Panc1 (cell line): ENCODE measurements around the gene GRAPL. TPM values are rescaled to one million over a fixed set of nuclear protein-coding genes. Genes with fewer than 3 reads are reported as not detected.
"Not testable (repeated sequence)": the region's sequence is repeated elsewhere in the genome, so short reads cannot be mapped to it uniquely, and the experiment has no call there.

Experiments used
- ATAC-seq: fragments of 200-7000 bp; cut with Tn5 transposase; 2 replicates; pipeline ENCODE4 v1.9.1; 2020; ENCODE audit warnings: mild to moderate bottlenecking, moderate library complexity
- BruUV-seq: library from RNA; stranded (reverse); fragments of 400-500 nt; replicated peaks from 2 replicates; lab custom pipeline; 2021; lab: Mats Ljungman, UMichigan
- CTCF ChIA-PET: fragments of 300-600 bp; sonication (Branson Sonifier 250); formaldehyde crosslinking; loops from one replicate; lab custom pipeline; 2022; ENCODE audit warnings: antibody characterized with exemption; lab: Charles Lee
- POLR2A ChIA-PET: fragments of 300-600 bp; sonication (Branson Sonifier 250); formaldehyde crosslinking; loops from one replicate; lab custom pipeline; 2022; ENCODE audit warnings: antibody characterized with exemption; lab: Charles Lee
- DNase-seq: peaks from one replicate; pipeline ENCODE4 v3.0.0-alpha.2; 2010; ENCODE audit warnings: low read depth, low spot score
- H3K27ac ChIP-seq: 2 replicates; pipeline ENCODE4 v1.5.1; 2011; ENCODE audit warnings: mild to moderate bottlenecking, low read length, inconsistent platforms
- H3K27me3 ChIP-seq: fragments of 200-500 bp; sonication (Bioruptor generic); 2 replicates; pipeline ENCODE4 v1.6.0; 2014; ENCODE audit warnings: low read length, inconsistent platforms; ENCODE audit not compliant: control insufficient read depth, insufficient read depth
- H3K36me3 ChIP-seq: fragments of 200-500 bp; sonication (Bioruptor generic); 2 replicates; pipeline ENCODE4 v1.5.1; 2014; ENCODE audit warnings: inconsistent platforms, mild to moderate bottlenecking, low read length, moderate library complexity; ENCODE audit not compliant: control insufficient read depth, insufficient read depth
- H3K4me1 ChIP-seq: 2 replicates; pipeline ENCODE4 v1.5.1; 2011; ENCODE audit warnings: inconsistent platforms, mild to moderate bottlenecking, low read length, moderate library complexity; ENCODE audit not compliant: control insufficient read depth, insufficient read depth
- H3K4me3 ChIP-seq, 2 experiments: 2 replicates each; pipeline ENCODE4 v1.5.1; 2011 to 2012; ENCODE audit warnings: low read depth in 2 of 2, low read length in 2 of 2, mild to moderate bottlenecking in 2 of 2, inconsistent platforms in 1 of 2, moderate library complexity in 1 of 2
- H3K9me3 ChIP-seq: fragments of 200-500 bp; sonication (Bioruptor generic); 2 replicates; pipeline ENCODE4 v1.5.1; 2014; ENCODE audit warnings: low read depth, mild to moderate bottlenecking, inconsistent platforms, low read length, moderate library complexity; ENCODE audit not compliant: control insufficient read depth, insufficient read depth
- in situ Hi-C: cut with HindIII; loops from 2 replicates; pipeline ENCODE4 v1.10.0; 2016; ENCODE audit warnings: low sequenced_read_pairs, low pct_unique_long_range_greater_than_20kb
- intact Hi-C: fragments of 100-400 bp; cut with micrococcal nuclease; formaldehyde crosslinking; loops from one replicate; pipeline ENCODE4 v1.10.0; 2022; ENCODE audit not compliant: unreplicated experiment
- total RNA-seq: library from RNA; stranded (reverse); gene quantifications from one replicate; pipeline ENCODE4 v1.2.1, GENCODE V29; 2021; ENCODE audit not compliant: unreplicated experiment

GRAPL gene
- total RNA-seq, 1 experiment from 2014 or later, result 0.31 TPM

- H3K27me3 ChIP-seq, BruUV-seq, ATAC-seq, POLR2A ChIA-PET, DNase-seq, in situ Hi-C loops, H3K27ac ChIP-seq, intact Hi-C loops, H3K36me3 ChIP-seq, CTCF ChIA-PET, H3K9me3 ChIP-seq, H3K4me1 ChIP-seq, H3K4me3 ChIP-seq: not testable (repeated sequence)
Measured at GRCh38 chr17:19125289-19125688, 2.1 kb upstream of the GRAPL start.

GRCh38 chr17:19129500-19129899 is 2.1 kb downstream of the GRAPL start:
- CTCF ChIA-PET, POLR2A ChIA-PET, BruUV-seq, ATAC-seq, H3K27ac ChIP-seq, H3K36me3 ChIP-seq, H3K27me3 ChIP-seq, H3K4me3 ChIP-seq, DNase-seq, H3K9me3 ChIP-seq, H3K4me1 ChIP-seq, in situ Hi-C loops, intact Hi-C loops: not testable (repeated sequence)

- in situ Hi-C loops, CTCF ChIA-PET, ATAC-seq, BruUV-seq, H3K27me3 ChIP-seq, H3K4me3 ChIP-seq, POLR2A ChIA-PET, H3K4me1 ChIP-seq, H3K9me3 ChIP-seq, H3K36me3 ChIP-seq, intact Hi-C loops, H3K27ac ChIP-seq, DNase-seq: not testable (repeated sequence)
Measured at GRCh38 chr17:19131108-19131507, 3.7 kb downstream of the GRAPL start.

- H3K9me3 ChIP-seq, H3K27ac ChIP-seq, H3K27me3 ChIP-seq, H3K4me1 ChIP-seq, DNase-seq, CTCF ChIA-PET, POLR2A ChIA-PET, BruUV-seq, in situ Hi-C loops, H3K36me3 ChIP-seq, ATAC-seq, intact Hi-C loops, H3K4me3 ChIP-seq: not testable (repeated sequence)
Measured at GRCh38 chr17:19131772-19132171, 4.4 kb downstream of the GRAPL start.

- H3K9me3 ChIP-seq, CTCF ChIA-PET, H3K4me3 ChIP-seq, in situ Hi-C loops, intact Hi-C loops, H3K36me3 ChIP-seq, H3K4me1 ChIP-seq, DNase-seq, POLR2A ChIA-PET, BruUV-seq, H3K27me3 ChIP-seq, H3K27ac ChIP-seq, ATAC-seq: not testable (repeated sequence)
Measured at GRCh38 chr17:19133793-19134192, 6.4 kb downstream of the GRAPL start.

GRCh38 chr17:19135391-19135790 is 8.0 kb downstream of the GRAPL start:
- H3K9me3 ChIP-seq, H3K36me3 ChIP-seq, CTCF ChIA-PET, BruUV-seq, in situ Hi-C loops, ATAC-seq, POLR2A ChIA-PET, H3K27me3 ChIP-seq, DNase-seq, H3K27ac ChIP-seq, intact Hi-C loops, H3K4me3 ChIP-seq, H3K4me1 ChIP-seq: not testable (repeated sequence)

- H3K4me1 ChIP-seq, CTCF ChIA-PET, in situ Hi-C loops, BruUV-seq, intact Hi-C loops, H3K36me3 ChIP-seq, H3K27me3 ChIP-seq, H3K9me3 ChIP-seq, H3K27ac ChIP-seq, DNase-seq, POLR2A ChIA-PET, H3K4me3 ChIP-seq: not testable (repeated sequence)
- peak; percentile 72 for ATAC-seq
Measured at GRCh38 chr17:19136138-19136537, 8.7 kb downstream of the GRAPL start.

- H3K27me3 ChIP-seq, H3K4me1 ChIP-seq, in situ Hi-C loops, H3K4me3 ChIP-seq, DNase-seq, H3K36me3 ChIP-seq, POLR2A ChIA-PET, H3K9me3 ChIP-seq, BruUV-seq, CTCF ChIA-PET, intact Hi-C loops, H3K27ac ChIP-seq: not testable (repeated sequence)
- peak; percentile 24 for ATAC-seq
Measured at GRCh38 chr17:19136605-19137004, 9.2 kb downstream of the GRAPL start.
